OCI-LY3 (cell line): ENCODE results near the gene PLIN4.

Experiments
- EZH2phosphoT487 ChIP-seq: fragments of 200-600 bp; shearing (Covaris generic); IDR thresholded peaks from 2 replicates; pipeline ENCODE4 v1.6.1; 2018; ENCODE audit warnings: antibody characterized with exemption, mixed run types, low read depth
- TF ChIP-seq, protein P1 (sequence below): fragments of 200-600, 300-600 bp; sonication (generic); IDR thresholded peaks from 2 replicates; pipeline ENCODE4 v1.5.1; 2014; ENCODE audit warnings: antibody characterized with exemption, low read length, low read depth

DNA sequence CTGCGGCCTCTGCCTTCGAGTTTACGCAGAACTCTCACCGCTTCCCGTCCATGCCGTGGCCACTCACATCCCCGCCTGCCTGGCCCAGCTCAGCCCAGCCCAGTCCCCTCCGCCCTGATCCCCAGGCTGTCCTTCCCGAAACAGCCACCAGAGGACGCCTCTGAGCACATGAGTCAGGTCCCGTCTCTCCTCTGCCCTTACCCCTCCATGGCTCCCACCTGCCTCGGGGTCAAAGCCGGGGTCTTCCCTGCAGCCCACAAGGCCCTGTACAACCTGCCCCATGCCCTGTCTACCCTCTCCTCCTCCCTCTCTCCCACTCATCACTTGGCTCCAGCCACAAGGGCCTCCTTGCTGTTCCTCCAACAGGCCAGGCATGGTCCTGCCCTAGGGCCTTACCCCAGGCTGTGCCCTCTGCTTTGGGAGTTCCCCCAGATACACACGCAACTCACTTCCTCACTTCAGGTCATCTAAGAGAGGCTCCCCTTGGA, 49.3 kb upstream of the PLIN4 start:
- TF ChIP-seq, protein P1, sequence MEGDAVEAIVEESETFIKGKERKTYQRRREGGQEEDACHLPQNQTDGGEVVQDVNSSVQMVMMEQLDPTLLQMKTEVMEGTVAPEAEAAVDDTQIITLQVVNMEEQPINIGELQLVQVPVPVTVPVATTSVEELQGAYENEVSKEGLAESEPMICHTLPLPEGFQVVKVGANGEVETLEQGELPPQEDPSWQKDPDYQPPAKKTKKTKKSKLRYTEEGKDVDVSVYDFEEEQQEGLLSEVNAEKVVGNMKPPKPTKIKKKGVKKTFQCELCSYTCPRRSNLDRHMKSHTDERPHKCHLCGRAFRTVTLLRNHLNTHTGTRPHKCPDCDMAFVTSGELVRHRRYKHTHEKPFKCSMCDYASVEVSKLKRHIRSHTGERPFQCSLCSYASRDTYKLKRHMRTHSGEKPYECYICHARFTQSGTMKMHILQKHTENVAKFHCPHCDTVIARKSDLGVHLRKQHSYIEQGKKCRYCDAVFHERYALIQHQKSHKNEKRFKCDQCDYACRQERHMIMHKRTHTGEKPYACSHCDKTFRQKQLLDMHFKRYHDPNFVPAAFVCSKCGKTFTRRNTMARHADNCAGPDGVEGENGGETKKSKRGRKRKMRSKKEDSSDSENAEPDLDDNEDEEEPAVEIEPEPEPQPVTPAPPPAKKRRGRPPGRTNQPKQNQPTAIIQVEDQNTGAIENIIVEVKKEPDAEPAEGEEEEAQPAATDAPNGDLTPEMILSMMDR = peak; percentile 78
- no peak for TF ChIP-seq EZH2phosphoT487
